ENCODE results near the gene USP40.

DNA sequence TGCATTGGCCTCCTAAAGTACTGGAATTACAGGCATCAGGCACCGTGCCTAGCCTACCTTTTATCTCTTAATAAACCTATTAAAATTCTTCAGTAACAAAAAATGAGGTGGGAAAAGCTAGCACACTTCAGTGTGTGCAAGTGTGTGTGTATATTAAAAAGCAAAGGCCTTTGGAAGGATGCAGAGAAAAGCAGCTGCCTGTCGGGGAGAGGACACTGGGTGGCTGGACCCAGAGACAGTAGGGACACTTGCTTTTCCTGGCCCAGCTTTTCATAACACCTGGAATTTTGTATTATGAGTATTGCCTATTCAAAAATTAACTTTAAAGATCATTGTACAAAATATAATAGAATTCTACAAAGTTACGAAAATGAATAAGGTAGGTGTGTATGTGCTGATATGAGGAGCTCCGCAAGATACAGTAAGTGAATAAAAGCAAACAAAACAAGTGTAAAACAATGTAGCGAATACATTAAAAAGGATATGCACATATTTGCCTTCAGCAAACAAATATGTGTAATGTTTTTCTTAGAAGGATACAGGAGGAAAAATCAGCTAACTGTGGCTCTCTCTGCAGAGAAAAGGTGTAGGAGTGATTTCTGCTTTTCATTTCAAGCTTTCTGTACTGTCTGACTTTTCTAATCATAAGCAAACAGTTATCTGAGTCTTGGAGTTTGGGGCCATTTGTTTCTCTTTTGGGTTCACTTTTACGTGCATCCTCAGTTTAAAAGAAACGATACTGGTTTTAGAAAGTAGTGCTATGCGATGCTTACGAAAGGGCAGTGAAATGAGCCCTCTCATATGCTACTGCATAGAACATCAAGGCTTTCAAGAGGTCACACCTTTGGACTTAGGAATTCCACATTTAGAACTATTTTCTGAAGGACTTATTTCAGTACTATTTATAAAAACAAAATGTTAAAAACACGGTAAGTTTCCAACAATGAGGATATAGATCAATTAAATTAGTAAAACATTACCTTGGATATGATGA, 70.8 kb downstream of the USP40 start:
- TF ChIP-seq, protein P1, sequence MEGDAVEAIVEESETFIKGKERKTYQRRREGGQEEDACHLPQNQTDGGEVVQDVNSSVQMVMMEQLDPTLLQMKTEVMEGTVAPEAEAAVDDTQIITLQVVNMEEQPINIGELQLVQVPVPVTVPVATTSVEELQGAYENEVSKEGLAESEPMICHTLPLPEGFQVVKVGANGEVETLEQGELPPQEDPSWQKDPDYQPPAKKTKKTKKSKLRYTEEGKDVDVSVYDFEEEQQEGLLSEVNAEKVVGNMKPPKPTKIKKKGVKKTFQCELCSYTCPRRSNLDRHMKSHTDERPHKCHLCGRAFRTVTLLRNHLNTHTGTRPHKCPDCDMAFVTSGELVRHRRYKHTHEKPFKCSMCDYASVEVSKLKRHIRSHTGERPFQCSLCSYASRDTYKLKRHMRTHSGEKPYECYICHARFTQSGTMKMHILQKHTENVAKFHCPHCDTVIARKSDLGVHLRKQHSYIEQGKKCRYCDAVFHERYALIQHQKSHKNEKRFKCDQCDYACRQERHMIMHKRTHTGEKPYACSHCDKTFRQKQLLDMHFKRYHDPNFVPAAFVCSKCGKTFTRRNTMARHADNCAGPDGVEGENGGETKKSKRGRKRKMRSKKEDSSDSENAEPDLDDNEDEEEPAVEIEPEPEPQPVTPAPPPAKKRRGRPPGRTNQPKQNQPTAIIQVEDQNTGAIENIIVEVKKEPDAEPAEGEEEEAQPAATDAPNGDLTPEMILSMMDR (IDR thresholded peaks at IDR 0.05 in 4 of 5, conservative IDR thresholded peaks at IDR 0.05 in 1 of 5) = no peak
- no peak for TF ChIP-seq POLR2A (IDR thresholded peaks at IDR 0.05)
